HepG2 (cell line): ENCODE data around the gene ALG8. TPM values are rescaled to one million over a fixed set of nuclear protein-coding genes. Genes with fewer than 3 reads are reported as not detected.

Source experiments
- HOXA9 ChIP-seq: sonication (generic); formaldehyde crosslinking; IDR thresholded peaks from 2 replicates; pipeline ENCODE4 v1.8.1; 2022; ENCODE audit warnings: missing genetic modification reagents, mild to moderate bottlenecking, moderate library complexity, borderline replicate concordance
- LCORL ChIP-seq, 2 experiments: fragments of 450-650 bp in 1 of 2; sonication (generic) in 1 of 2; formaldehyde crosslinking in 1 of 2; IDR thresholded peaks; 2 replicates each; pipeline versions ENCODE4 v1.5.0 to v1.6.1; 2017 to 2020; ENCODE audit warnings: antibody characterized with exemption in 1 of 2, missing genetic modification reagents in 1 of 2
- SMARCC2 ChIP-seq: fragments of 450-650 bp; IDR thresholded peaks from 2 replicates; pipeline ENCODE4 v1.6.1; 2017; ENCODE audit warnings: antibody characterized with exemption, mild to moderate bottlenecking
- ZNF224 ChIP-seq: sonication (generic); formaldehyde crosslinking; IDR thresholded peaks from 2 replicates; pipeline ENCODE4 v1.5.0; 2020; ENCODE audit warnings: mild to moderate bottlenecking, missing genetic modification reagents
- ZNF879 ChIP-seq: sonication (generic); formaldehyde crosslinking; IDR thresholded peaks from 2 replicates; pipeline ENCODE4 v1.8.1; 2023; ENCODE audit warnings: missing genetic modification reagents
- polyA plus RNA-seq, 8 experiments: library from polyadenylated mRNA; depleted of rRNA in 3 of 8; stranded (reverse) in 7 of 8; unstranded in 1 of 8; fragments of >200 nt; fragmentation: Illumina TruSeq in 4 of 8; extraction: Trizol in 4 of 8; gene quantifications; 2 replicates each; pipeline versions ENCODE4 v1.2.1 to v1.2.3, GENCODE V29; 2011 to 2016; ENCODE audit warnings: low read depth in 4 of 8, missing spikeins in 1 of 8, mixed read lengths in 1 of 8; ENCODE audit not compliant: insufficient read depth in 1 of 8
- total RNA-seq, 5 experiments: library from RNA; depleted of rRNA; stranded (reverse); fragments of >200 nt; fragmentation: Illumina TruSeq; extraction: Trizol; gene quantifications; 2 replicates each; pipeline ENCODE4 v1.2.3, GENCODE V29; 2016; ENCODE audit warnings: low read depth in 1 of 5
- TF ChIP-seq, protein P1 (sequence below): sonication (generic); formaldehyde crosslinking; IDR thresholded peaks from 2 replicates; pipeline ENCODE4 v1.4.0; 2020; ENCODE audit warnings: missing genetic modification reagents
- TF ChIP-seq, protein P2 (sequence below): sonication (generic); formaldehyde crosslinking; IDR thresholded peaks from 2 replicates; pipeline ENCODE4 v1.8.1; 2023; ENCODE audit warnings: mild to moderate bottlenecking, missing genetic modification reagents
- TF ChIP-seq, protein P3 (sequence below): sonication (generic); formaldehyde crosslinking; IDR thresholded peaks from 2 replicates; pipeline ENCODE4 v1.4.0; 2020; ENCODE audit warnings: mild to moderate bottlenecking, missing genetic modification reagents, borderline replicate concordance

ALG8 gene
- total and polyA plus RNA-seq, 2 of the 13 experiments (the other 11 are each of a cell fraction or from before 2014, with no cell fraction given): 75.8 to 88.0 TPM

DNA sequence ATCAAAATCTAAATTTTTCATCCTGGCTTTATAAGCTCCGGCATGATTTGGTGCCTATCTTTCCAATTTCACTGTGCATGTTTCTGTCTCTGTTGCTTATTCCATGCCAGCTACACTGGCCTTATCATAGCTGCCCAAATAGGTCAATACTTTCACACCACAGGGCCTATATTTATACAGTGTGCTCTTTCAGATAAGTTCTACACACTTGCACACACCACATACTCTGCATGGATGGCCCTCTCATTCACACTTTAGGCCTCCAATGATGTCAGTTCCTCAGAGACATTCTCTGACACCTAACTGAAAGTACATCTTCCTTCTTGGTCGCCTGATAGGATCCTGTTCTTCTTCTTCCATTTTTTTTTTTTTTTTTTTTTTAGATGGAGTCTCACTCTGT, 7.0 kb downstream of the ALG8 start (continued):
- TF ChIP-seq, protein P1, sequence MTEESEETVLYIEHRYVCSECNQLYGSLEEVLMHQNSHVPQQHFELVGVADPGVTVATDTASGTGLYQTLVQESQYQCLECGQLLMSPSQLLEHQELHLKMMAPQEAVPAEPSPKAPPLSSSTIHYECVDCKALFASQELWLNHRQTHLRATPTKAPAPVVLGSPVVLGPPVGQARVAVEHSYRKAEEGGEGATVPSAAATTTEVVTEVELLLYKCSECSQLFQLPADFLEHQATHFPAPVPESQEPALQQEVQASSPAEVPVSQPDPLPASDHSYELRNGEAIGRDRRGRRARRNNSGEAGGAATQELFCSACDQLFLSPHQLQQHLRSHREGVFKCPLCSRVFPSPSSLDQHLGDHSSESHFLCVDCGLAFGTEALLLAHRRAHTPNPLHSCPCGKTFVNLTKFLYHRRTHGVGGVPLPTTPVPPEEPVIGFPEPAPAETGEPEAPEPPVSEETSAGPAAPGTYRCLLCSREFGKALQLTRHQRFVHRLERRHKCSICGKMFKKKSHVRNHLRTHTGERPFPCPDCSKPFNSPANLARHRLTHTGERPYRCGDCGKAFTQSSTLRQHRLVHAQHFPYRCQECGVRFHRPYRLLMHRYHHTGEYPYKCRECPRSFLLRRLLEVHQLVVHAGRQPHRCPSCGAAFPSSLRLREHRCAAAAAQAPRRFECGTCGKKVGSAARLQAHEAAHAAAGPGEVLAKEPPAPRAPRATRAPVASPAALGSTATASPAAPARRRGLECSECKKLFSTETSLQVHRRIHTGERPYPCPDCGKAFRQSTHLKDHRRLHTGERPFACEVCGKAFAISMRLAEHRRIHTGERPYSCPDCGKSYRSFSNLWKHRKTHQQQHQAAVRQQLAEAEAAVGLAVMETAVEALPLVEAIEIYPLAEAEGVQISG (CRISPR knock-in tag): no peak
- TF ChIP-seq, protein P2, sequence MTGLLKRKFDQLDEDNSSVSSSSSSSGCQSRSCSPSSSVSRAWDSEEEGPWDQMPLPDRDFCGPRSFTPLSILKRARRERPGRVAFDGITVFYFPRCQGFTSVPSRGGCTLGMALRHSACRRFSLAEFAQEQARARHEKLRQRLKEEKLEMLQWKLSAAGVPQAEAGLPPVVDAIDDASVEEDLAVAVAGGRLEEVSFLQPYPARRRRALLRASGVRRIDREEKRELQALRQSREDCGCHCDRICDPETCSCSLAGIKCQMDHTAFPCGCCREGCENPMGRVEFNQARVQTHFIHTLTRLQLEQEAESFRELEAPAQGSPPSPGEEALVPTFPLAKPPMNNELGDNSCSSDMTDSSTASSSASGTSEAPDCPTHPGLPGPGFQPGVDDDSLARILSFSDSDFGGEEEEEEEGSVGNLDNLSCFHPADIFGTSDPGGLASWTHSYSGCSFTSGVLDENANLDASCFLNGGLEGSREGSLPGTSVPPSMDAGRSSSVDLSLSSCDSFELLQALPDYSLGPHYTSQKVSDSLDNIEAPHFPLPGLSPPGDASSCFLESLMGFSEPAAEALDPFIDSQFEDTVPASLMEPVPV (CRISPR knock-in tag): no peak
- TF ChIP-seq LCORL (IDR thresholded peaks at IDR 0.05) (no peak), LCORL (CRISPR knock-in tag; IDR thresholded peaks at IDR 0.05) (no peak), HOXA9 (CRISPR knock-in tag) (no peak), ZNF224 (CRISPR knock-in tag) (no peak), ZNF879 (CRISPR knock-in tag) (no peak), SMARCC2 (no peak)
- TF ChIP-seq, protein P3, sequence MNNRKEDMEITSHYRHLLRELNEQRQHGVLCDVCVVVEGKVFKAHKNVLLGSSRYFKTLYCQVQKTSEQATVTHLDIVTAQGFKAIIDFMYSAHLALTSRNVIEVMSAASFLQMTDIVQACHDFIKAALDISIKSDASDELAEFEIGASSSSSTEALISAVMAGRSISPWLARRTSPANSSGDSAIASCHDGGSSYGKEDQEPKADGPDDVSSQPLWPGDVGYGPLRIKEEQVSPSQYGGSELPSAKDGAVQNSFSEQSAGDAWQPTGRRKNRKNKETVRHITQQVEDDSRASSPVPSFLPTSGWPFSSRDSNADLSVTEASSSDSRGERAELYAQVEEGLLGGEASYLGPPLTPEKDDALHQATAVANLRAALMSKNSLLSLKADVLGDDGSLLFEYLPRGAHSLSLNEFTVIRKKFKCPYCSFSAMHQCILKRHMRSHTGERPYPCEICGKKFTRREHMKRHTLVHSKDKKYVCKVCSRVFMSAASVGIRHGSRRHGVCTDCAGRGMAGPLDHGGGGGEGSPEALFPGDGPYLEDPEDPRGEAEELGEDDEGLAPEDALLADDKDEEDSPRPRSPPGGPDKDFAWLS (CRISPR knock-in tag): no peak
